ENCODE measurements around the gene MSGN1.

The MSGN1 gene

GRCh38 chr2:17795309-17795708, 21.0 kb upstream of the MSGN1 start:
- Mint-ChIP-seq H3K27me3 (no peaks in the 10 kb centered on the region), H3K27ac (no peak overlapping the region)
- no peak for DNase-seq (ENCODE audit: low spot score in 2 of 2)

GRCh38 chr2:17798338-17798737, 17.9 kb upstream of the MSGN1 start:
- no peak overlapping the region for H3K4me3 Mint-ChIP-seq
- H3K36me3 Mint-ChIP-seq, result no peaks in the 10 kb centered on the region
- ATAC-seq (ENCODE audit: low read depth) (no peak), DNase-seq (ENCODE audit: low spot score in 2 of 2) (no peak)
- H3K4me1 Mint-ChIP-seq, result peaks cover 15% of the 10 kb centered on the region
- no peak overlapping the region for H3K27ac Mint-ChIP-seq
- no peaks in the 10 kb centered on the region for H3K27me3 Mint-ChIP-seq
- H3K9me3 Mint-ChIP-seq, result no peaks in the 10 kb centered on the region

More at GRCh38 chr2:17795309-17795708, 21.0 kb upstream of the MSGN1 start:
- peaks cover 12% of the 10 kb centered on the region for H3K4me1 Mint-ChIP-seq
- no peak for ATAC-seq (ENCODE audit: low read depth)
- H3K4me3 Mint-ChIP-seq, result no peak overlapping the region
- no peaks in the 10 kb centered on the region for H3K36me3 Mint-ChIP-seq
- H3K9me3 Mint-ChIP-seq, result no peaks in the 10 kb centered on the region

DNA sequence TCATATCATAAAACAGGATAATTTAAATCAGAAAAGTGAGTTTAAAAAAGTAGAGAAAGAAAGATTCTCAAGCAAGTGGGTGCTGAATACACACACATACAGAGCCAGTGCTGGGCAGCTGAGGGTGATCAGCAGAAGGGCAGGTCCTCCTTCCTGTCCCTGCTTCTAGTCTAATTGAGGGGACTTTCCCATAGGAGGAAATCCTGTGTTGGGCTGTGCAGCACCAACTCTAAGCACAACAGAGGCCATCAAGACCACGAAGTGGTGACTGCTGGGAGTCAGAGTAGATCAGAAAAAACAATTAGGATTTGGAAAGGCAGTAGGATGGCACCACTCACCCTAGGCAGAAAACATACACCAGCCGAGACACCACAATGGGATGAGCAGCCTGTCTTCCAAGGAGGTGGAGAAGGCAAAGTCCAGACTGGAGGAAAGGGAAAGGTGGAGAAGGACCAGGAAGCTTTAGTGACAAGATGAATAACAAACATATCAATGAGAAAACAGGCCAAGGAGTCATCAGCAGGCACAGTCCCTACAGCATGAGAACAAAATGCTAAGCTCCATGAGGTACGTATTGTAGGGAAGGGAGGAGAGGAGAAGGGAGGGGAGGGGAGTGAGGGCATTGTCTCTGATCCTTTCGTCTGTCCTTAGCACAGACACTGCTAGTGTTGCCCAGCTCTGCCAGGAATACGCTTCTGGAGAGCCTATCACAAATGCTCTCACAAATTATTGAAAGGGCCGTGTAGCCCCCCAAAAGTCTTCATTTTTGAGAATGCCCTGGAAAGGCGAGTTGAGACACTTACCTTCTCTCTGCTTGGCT, 16.7 kb upstream of the MSGN1 start:
- Mint-ChIP-seq H3K36me3 (no peaks in the 10 kb centered on the region), H3K4me3 (peak overlapping the region; percentile 48), H3K4me1 (peaks cover 26% of the 10 kb centered on the region), H3K27ac (peak overlapping the region; percentile 69), H3K27me3 (no peaks in the 10 kb centered on the region), H3K9me3 (no peaks in the 10 kb centered on the region)
- DNase-seq (ENCODE audit: low spot score in 2 of 2), result no peak
- ATAC-seq (ENCODE audit: low read depth), result peak; percentile 27

DNA sequence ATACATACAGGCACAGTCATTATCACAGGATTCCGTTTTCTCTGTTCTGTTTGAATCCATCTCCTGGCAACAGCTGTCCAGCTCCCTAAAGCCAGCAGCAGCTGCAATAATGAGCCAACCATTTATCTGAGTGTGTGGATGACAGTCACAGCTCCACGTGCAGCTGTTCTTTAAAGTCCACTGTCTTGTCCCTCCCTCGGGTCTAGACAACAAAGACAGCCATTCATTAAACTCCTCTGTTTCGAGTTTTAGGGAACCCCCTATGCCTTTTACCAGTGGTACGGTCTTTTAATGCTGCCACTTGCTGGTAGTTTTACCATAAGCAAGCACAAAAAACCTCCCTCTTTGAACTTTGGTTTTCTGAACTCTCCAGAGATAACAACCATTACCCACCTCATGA, 16.0 kb upstream of the MSGN1 start:
- no peak overlapping the region for H3K27ac Mint-ChIP-seq
- H3K4me3 Mint-ChIP-seq, result no peak overlapping the region
- DNase-seq (ENCODE audit: low spot score in 2 of 2) (no peak), ATAC-seq (ENCODE audit: low read depth) (no peak)
- H3K36me3 Mint-ChIP-seq, result no peaks in the 10 kb centered on the region
- no peaks in the 10 kb centered on the region for H3K27me3 Mint-ChIP-seq
- no peaks in the 10 kb centered on the region for H3K9me3 Mint-ChIP-seq
- H3K4me1 Mint-ChIP-seq, result peaks cover 33% of the 10 kb centered on the region

- DNase-seq (ENCODE audit: low spot score in 2 of 2), result no peak
- no peak overlapping the region for H3K27ac Mint-ChIP-seq
- H3K4me1 Mint-ChIP-seq, result peaks cover 39% of the 10 kb centered on the region
- H3K27me3 Mint-ChIP-seq, result no peaks in the 10 kb centered on the region
- H3K4me3 Mint-ChIP-seq, result no peak overlapping the region
- no peaks in the 10 kb centered on the region for H3K36me3 Mint-ChIP-seq
- no peak for ATAC-seq (ENCODE audit: low read depth)
- no peaks in the 10 kb centered on the region for H3K9me3 Mint-ChIP-seq
Measured at GRCh38 chr2:17800693-17801458, 15.4 kb upstream of the MSGN1 start.

- peak overlapping the region; percentile 89 for H3K27ac Mint-ChIP-seq
- ATAC-seq (ENCODE audit: low read depth) (no peak), DNase-seq (ENCODE audit: low spot score in 2 of 2) (no peak)
- peak overlapping the region; percentile 27 for H3K4me3 Mint-ChIP-seq
- no peaks in the 10 kb centered on the region for H3K9me3 Mint-ChIP-seq
- no peaks in the 10 kb centered on the region for H3K36me3 Mint-ChIP-seq
- H3K4me1 Mint-ChIP-seq, result peaks cover 48% of the 10 kb centered on the region
- no peaks in the 10 kb centered on the region for H3K27me3 Mint-ChIP-seq
Measured at GRCh38 chr2:17803497-17803896, 12.8 kb upstream of the MSGN1 start.

DNA sequence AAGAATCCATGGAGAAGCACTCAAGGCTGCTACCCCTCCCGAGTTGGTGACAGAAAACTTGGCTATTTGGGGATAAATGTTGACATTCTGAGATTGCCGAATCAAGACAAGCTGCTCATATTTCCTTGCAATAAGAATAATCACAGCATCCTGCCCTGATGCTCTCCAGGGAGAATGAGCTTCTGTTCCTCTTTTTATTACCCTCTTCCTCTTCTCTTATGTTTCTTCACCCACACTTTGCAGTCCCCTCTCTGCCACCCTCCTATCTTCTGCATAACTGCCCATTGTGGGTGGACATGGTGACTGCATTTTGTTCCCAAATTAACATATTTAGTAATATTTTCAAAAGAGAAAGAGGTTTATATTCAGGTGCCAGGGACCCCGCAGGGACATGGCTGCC, 11.9 kb upstream of the MSGN1 start:
- H3K27ac Mint-ChIP-seq, result peak overlapping the region; percentile 89
- ATAC-seq (ENCODE audit: low read depth), result peak; percentile 93
- H3K27me3 Mint-ChIP-seq, result no peaks in the 10 kb centered on the region
- no peaks in the 10 kb centered on the region for H3K36me3 Mint-ChIP-seq
- peaks cover 46% of the 10 kb centered on the region for H3K4me1 Mint-ChIP-seq
- peak; percentile 29 to 41 for DNase-seq (ENCODE audit: low spot score in 2 of 2)
- H3K9me3 Mint-ChIP-seq, result no peaks in the 10 kb centered on the region
- H3K4me3 Mint-ChIP-seq, result peak overlapping the region; percentile 27

- Mint-ChIP-seq H3K36me3 (no peaks in the 10 kb centered on the region), H3K9me3 (no peaks in the 10 kb centered on the region), H3K4me1 (peaks cover 42% of the 10 kb centered on the region), H3K27me3 (no peaks in the 10 kb centered on the region), H3K4me3 (peak overlapping the region; percentile 19), H3K27ac (peak overlapping the region; percentile 89)
- DNase-seq (ENCODE audit: low spot score in 2 of 2) (no peak), ATAC-seq (ENCODE audit: low read depth) (peak; percentile 55)
Measured at GRCh38 chr2:17805166-17805565, 11.1 kb upstream of the MSGN1 start.

DNA sequence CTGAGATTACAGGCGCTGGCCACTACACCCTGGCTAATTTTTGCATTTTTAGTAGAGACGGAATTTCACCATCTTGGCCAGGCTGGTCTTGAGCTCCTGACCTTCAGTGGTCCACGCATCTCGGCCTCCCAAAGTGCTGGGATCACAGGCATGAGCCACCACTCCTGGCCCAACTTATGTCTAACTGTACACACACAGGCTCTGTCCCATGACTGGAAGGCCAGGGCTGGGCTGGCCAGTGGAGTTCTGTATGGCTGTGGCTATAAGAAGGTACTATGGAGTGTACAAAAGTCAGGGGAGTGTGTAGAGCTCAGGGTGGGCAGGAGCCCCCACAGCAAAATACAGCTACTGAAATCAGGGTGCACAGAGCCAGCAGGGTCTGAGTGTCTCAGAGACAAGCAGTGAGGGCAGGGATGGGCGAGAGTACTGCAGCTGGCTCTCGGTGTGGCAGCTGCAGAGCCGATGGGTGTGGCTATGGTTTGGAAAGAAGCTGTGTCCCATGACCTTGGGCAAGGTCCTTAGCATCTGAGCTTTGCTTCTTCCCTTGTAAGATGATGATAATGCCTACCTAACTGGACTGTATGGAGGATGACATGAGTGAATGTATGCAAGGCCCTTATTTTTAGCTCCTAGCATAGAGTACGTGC, 10.4 kb upstream of the MSGN1 start:
- Mint-ChIP-seq H3K9me3 (no peaks in the 10 kb centered on the region), H3K4me1 (peaks cover 41% of the 10 kb centered on the region), H3K36me3 (no peaks in the 10 kb centered on the region), H3K27me3 (no peaks in the 10 kb centered on the region), H3K4me3 (no peak overlapping the region), H3K27ac (peak overlapping the region; percentile 89)
- ATAC-seq (ENCODE audit: low read depth) (peak; percentile 17), DNase-seq (ENCODE audit: low spot score in 2 of 2) (no peak)

- H3K27ac Mint-ChIP-seq, result peak overlapping the region; percentile 95
- peaks cover 2% of the 10 kb centered on the region for H3K9me3 Mint-ChIP-seq
- H3K4me3 Mint-ChIP-seq, result peak overlapping the region; percentile 67
- ATAC-seq (ENCODE audit: low read depth), result peak; percentile 65
- no peaks in the 10 kb centered on the region for H3K36me3 Mint-ChIP-seq
- no peaks in the 10 kb centered on the region for H3K27me3 Mint-ChIP-seq
- peaks cover 28% of the 10 kb centered on the region for H3K4me1 Mint-ChIP-seq
- DNase-seq (ENCODE audit: low spot score in 2 of 2), result no peak
Measured at GRCh38 chr2:17813010-17813741, 3.1 kb upstream of the MSGN1 start.

DNA sequence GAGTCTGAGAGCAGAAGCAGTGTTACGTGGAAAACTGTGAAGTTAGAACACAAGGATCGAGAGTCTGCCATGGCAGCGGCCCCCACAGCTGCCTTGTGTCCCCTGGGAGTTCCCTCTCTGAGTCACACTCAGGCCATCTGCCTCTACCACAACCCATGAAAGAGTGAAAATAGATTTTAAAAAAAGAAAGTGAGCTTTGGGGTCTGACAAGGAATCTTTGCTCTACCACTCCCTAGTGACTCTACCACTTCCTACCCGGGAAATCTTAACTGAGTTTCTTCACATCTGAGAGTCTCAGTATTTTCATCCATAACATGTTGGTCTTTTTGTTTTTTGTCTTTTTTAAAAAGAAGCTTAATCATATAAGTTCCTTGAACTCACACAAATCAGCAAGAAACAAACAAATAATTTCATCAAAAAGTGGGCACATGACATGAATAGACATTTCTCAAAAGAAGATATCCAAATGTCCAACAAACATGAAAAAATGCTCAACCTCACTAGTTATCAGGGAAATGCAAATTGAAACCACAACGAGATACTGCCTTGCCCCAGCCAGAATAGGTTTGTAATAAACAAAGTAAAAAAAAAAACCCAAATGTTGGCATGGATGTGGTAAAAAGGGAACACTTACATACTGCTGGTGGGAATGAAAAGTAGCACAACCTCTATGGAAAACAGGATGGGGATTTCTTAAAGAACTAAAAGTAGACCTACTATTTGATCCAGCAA, 2.4 kb upstream of the MSGN1 start:
- DNase-seq (ENCODE audit: low spot score in 2 of 2) (peak; percentile 27 to 42), ATAC-seq (ENCODE audit: low read depth) (peak; percentile 84)
- Mint-ChIP-seq H3K36me3 (no peaks in the 10 kb centered on the region), H3K4me3 (peak overlapping the region; percentile 67), H3K9me3 (peaks cover 2% of the 10 kb centered on the region), H3K27me3 (no peaks in the 10 kb centered on the region), H3K27ac (peak overlapping the region; percentile 95), H3K4me1 (peaks cover 25% of the 10 kb centered on the region)

- DNase-seq (ENCODE audit: low spot score in 2 of 2) (no peak), ATAC-seq (ENCODE audit: low read depth) (no peak)
- peaks cover 2% of the 10 kb centered on the region for H3K9me3 Mint-ChIP-seq
- H3K36me3 Mint-ChIP-seq, result no peaks in the 10 kb centered on the region
- peaks cover 25% of the 10 kb centered on the region for H3K4me1 Mint-ChIP-seq
- no peaks in the 10 kb centered on the region for H3K27me3 Mint-ChIP-seq
- no peak overlapping the region for H3K4me3 Mint-ChIP-seq
- H3K27ac Mint-ChIP-seq, result peak overlapping the region; percentile 95
Measured at GRCh38 chr2:17814601-17815000, 1.7 kb upstream of the MSGN1 start.

All from memory B cell (primary cell).